Upper lobe of left lung (tissue), 6 donors: ENCODE results near the gene UGT3A2. TPM values are rescaled to one million over a fixed set of nuclear protein-coding genes. Genes with fewer than 3 reads are reported as not detected.

Experiments used
- ATAC-seq, 2 donors: fragments of 200-7000 bp; cut with Tn5 transposase; one replicate each; pipeline ENCODE4 v1.9.1; 2022; ENCODE audit warnings: mild to moderate bottlenecking in 2 of 2, moderate library complexity in 2 of 2; ENCODE audit not compliant: low FRiP score in 2 of 2
- DNase-seq, 2 donors: peaks; one replicate each; pipeline ENCODE4 v3.0.0-alpha.2; 2019 to 2020
- H3K27ac ChIP-seq, 4 donors: fragments of 200-600 bp; sonication (generic); one replicate each; pipeline ENCODE4 v1.5.1; 2016 to 2019
- H3K27me3 ChIP-seq, 4 donors: fragments of 200-600 bp; sonication (generic); one replicate each; pipeline ENCODE4 v1.5.1; 2017 to 2019
- H3K36me3 ChIP-seq, 4 donors: fragments of 200-600 bp; sonication (generic); one replicate each; pipeline ENCODE4 v1.5.1; 2016 to 2019
- H3K4me1 ChIP-seq, 4 donors: fragments of 200-600 bp; sonication (generic); one replicate each; pipeline ENCODE4 v1.5.1; 2018 to 2019
- H3K4me3 ChIP-seq, 4 donors: fragments of 200-600 bp; sonication (generic); one replicate each; pipeline ENCODE4 v1.5.1; 2017 to 2019; ENCODE audit warnings: mild to moderate bottlenecking in 2 of 4, moderate library complexity in 1 of 4
- H3K9me3 ChIP-seq, 4 donors: fragments of 200-600 bp; sonication (generic); one replicate each; pipeline ENCODE4 v1.5.1; 2018 to 2019
- EP300 ChIP-seq, 4 donors: sonication (generic); formaldehyde crosslinking; IDR thresholded peaks; one replicate each; pipeline ENCODE4 v1.5.1; 2017; ENCODE audit warnings: antibody characterized with exemption in 4 of 4, control low read depth in 2 of 4
- POLR2A ChIP-seq, 4 donors: fragments of 450-650 bp; IDR thresholded peaks; one replicate each; pipeline ENCODE4 v1.5.1; 2016 to 2017; ENCODE audit warnings: antibody characterized with exemption in 4 of 4, mild to moderate bottlenecking in 2 of 4
- POLR2AphosphoS5 ChIP-seq, 2 donors: sonication (generic); formaldehyde crosslinking; IDR thresholded peaks; one replicate each; pipeline ENCODE4 v1.5.1; 2017; ENCODE audit warnings: antibody characterized with exemption in 2 of 2
- WGBS, 2 donors: methylation state at CpG; one replicate each; pipeline ENCODE4 v1.1.5; 2017 to 2018; 5-methylcytosine and 5-hydroxymethylcytosine counted together
- total RNA-seq, 6 donors: library from RNA; depleted of rRNA in 4 of 6; stranded (reverse); fragments of >200 nt in 4 of 6; gene quantifications; one replicate each; pipeline versions ENCODE4 v1.1.0 to v1.2.1, GENCODE V29; 2016 to 2021
- TF ChIP-seq, protein P1 (sequence below), 6 experiments: fragments of 450-650 bp in 4 of 6; fragments of 200-600 bp in 2 of 6; sonication (generic) in 2 of 6; IDR thresholded peaks; one replicate each; pipeline ENCODE4 v1.5.1; 2016 to 2019; ENCODE audit warnings: antibody characterized with exemption in 6 of 6
- donor health status: DM: no; HTN: no; CAD: no; lungs with moderate emphysema.
- donor health status: DM: no; HTN: yes; CAD: no; lungs with severe emphysema.

Gene UGT3A2
- total RNA-seq, 6 donors from 2014 or later, result not detected

- H3K27me3 ChIP-seq, result no peaks in the 10 kb centered on the region
- H3K27ac ChIP-seq, result no peak overlapping the region
- 64 to 68% methylated on average over 1 of the region's 1 CpG for WGBS, 2 donors
- H3K9me3 ChIP-seq, result peaks cover 0 to 20% (median 5%) of the 10 kb centered on the region in 4 donors
- no peaks in the 10 kb centered on the region for H3K36me3 ChIP-seq
- no peak overlapping the region for H3K4me3 ChIP-seq
- no peaks in the 10 kb centered on the region for H3K4me1 ChIP-seq
- TF ChIP-seq POLR2AphosphoS5 (IDR thresholded peaks at IDR 0.05) (no peak), POLR2A (IDR thresholded peaks at IDR 0.05) (no peak), EP300 (IDR thresholded peaks at IDR 0.05) (no peak)
- TF ChIP-seq, protein P1, sequence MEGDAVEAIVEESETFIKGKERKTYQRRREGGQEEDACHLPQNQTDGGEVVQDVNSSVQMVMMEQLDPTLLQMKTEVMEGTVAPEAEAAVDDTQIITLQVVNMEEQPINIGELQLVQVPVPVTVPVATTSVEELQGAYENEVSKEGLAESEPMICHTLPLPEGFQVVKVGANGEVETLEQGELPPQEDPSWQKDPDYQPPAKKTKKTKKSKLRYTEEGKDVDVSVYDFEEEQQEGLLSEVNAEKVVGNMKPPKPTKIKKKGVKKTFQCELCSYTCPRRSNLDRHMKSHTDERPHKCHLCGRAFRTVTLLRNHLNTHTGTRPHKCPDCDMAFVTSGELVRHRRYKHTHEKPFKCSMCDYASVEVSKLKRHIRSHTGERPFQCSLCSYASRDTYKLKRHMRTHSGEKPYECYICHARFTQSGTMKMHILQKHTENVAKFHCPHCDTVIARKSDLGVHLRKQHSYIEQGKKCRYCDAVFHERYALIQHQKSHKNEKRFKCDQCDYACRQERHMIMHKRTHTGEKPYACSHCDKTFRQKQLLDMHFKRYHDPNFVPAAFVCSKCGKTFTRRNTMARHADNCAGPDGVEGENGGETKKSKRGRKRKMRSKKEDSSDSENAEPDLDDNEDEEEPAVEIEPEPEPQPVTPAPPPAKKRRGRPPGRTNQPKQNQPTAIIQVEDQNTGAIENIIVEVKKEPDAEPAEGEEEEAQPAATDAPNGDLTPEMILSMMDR (IDR thresholded peaks at IDR 0.05), result no peak
- no peak for DNase-seq
- ATAC-seq, result no peak
Observed at GRCh38 chr5:36009698-36010097, 57.0 kb downstream of the UGT3A2 start.

- Histone ChIP-seq H3K9me3 (peaks cover 0 to 5% (median 0%) of the 10 kb centered on the region in 4 donors), H3K4me3 (no peak overlapping the region), H3K36me3 (no peaks in the 10 kb centered on the region), H3K4me1 (no peaks in the 10 kb centered on the region), H3K27me3 (no peaks in the 10 kb centered on the region), H3K27ac (no peak overlapping the region)
- ATAC-seq (no peak), DNase-seq (no peak)
- TF ChIP-seq EP300 (IDR thresholded peaks at IDR 0.05), result no peak
Observed at GRCh38 chr5:36007366-36007765, 59.3 kb downstream of the UGT3A2 start.

DNA sequence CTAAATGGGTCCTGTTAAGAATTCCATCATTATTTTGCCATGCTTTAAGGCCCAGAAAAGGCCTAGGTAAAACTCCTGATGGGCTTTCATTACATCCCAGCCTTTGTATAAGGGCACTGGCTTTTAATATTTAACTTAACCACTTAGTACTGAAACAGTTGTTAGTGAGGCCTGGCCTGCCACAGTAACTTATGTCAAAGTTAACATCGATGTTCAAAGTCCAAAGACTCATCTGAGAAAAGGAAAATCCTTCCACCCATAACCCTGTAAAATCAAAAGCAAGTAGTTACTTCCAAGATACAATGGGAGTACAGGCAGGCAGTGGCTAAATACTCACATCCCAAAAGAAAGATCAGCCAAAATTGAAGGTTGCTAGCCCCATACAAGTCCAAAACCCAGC lies 60.5 kb downstream of the UGT3A2 start:
- 52 to 75% methylated on average over 1 of the region's 1 CpG for WGBS, 2 donors
- peaks cover 0 to 5% (median 0%) of the 10 kb centered on the region in 4 donors for H3K9me3 ChIP-seq
- H3K36me3 ChIP-seq, result no peaks in the 10 kb centered on the region
- DNase-seq (no peak), ATAC-seq (no peak)
- H3K27ac ChIP-seq, result no peak overlapping the region
- TF ChIP-seq, protein P1 (IDR thresholded peaks at IDR 0.05), result no peak
- TF ChIP-seq EP300 (IDR thresholded peaks at IDR 0.05), result no peak
- no peak for TF ChIP-seq POLR2A (IDR thresholded peaks at IDR 0.05)
- no peaks in the 10 kb centered on the region for H3K27me3 ChIP-seq
- no peak overlapping the region for H3K4me3 ChIP-seq
- H3K4me1 ChIP-seq, result no peaks in the 10 kb centered on the region

DNA sequence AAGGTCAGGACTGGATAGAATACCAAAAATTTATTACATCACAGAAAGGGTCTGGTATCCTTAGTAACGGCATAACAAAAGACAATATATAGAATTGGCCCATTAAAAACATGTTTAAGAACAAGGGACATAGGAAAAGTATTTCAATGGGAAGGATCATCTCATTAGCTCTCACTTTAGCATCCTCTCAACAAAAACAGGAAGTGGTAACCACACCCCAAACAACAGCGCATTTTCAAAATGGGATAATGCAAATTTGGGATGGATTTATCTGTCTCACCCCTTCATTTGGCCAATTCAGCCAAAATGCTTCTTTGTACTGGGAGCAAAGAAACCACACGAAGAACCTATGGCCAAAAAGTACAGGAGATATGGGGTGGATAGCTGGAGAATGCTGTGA lies 65.7 kb downstream of the UGT3A2 start:
- DNase-seq (no peak), ATAC-seq (no peak)
- TF ChIP-seq POLR2AphosphoS5 (IDR thresholded peaks at IDR 0.05) (no peak), POLR2A (IDR thresholded peaks at IDR 0.05) (no peak), EP300 (IDR thresholded peaks at IDR 0.05) (no peak)
- TF ChIP-seq, protein P1 (IDR thresholded peaks at IDR 0.05), result no peak
- H3K9me3 ChIP-seq, result no peaks in the 10 kb centered on the region
- no peaks in the 10 kb centered on the region for H3K36me3 ChIP-seq
- H3K4me1 ChIP-seq, result no peaks in the 10 kb centered on the region
- no peak overlapping the region for H3K27ac ChIP-seq
- no peak overlapping the region for H3K4me3 ChIP-seq
- no peaks in the 10 kb centered on the region for H3K27me3 ChIP-seq
- WGBS, 2 donors, result 84 to 92% methylated on average over 3 of the region's 3 CpGs

GRCh38 chr5:35999547-35999946 lies 67.1 kb downstream of the UGT3A2 start:
- H3K4me3 ChIP-seq, result no peak overlapping the region
- H3K36me3 ChIP-seq, result no peaks in the 10 kb centered on the region
- TF ChIP-seq POLR2AphosphoS5 (IDR thresholded peaks at IDR 0.05) (no peak), EP300 (IDR thresholded peaks at IDR 0.05) (no peak), POLR2A (IDR thresholded peaks at IDR 0.05) (no peak)
- TF ChIP-seq, protein P1 (IDR thresholded peaks at IDR 0.05), result no peak
- H3K9me3 ChIP-seq, result no peaks in the 10 kb centered on the region
- no peaks in the 10 kb centered on the region for H3K27me3 ChIP-seq
- WGBS, 2 donors, result 53 to 67% methylated on average over 1 of the region's 1 CpG
- H3K27ac ChIP-seq, result no peak overlapping the region
- DNase-seq, result no peak
- H3K4me1 ChIP-seq, result no peaks in the 10 kb centered on the region
- no peak for ATAC-seq
